Measurements from ENCODE around the gene CACNA2D4.

The CACNA2D4 gene

GRCh38 chr12:1811281-1811947 lies 107.0 kb downstream of the CACNA2D4 start:
- no peak for DNase-seq (ENCODE audit: low read depth)

DNA sequence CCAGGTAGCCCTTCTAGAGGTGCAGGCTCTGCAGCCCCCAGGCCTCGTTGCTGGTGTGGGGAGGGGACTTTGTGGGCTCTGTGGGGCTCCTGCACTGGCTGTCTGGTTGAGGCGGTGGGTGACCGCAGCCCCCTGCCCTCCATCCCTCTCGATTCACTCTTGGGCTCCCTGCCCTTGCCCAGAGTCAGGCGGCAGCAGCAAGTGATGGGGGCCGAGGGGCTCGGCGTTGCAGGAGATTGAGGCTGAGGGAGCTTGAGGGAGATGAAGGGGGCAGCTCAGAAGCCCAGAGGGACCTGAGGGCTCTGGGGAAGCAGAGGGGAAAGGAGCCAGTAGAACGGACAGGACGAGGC lies 107.5 kb downstream of the CACNA2D4 start:
- H3K4me3 ChIP-seq (ENCODE audit: low read depth, low read length) = no peak overlapping the region
- TF ChIP-seq, protein P1, sequence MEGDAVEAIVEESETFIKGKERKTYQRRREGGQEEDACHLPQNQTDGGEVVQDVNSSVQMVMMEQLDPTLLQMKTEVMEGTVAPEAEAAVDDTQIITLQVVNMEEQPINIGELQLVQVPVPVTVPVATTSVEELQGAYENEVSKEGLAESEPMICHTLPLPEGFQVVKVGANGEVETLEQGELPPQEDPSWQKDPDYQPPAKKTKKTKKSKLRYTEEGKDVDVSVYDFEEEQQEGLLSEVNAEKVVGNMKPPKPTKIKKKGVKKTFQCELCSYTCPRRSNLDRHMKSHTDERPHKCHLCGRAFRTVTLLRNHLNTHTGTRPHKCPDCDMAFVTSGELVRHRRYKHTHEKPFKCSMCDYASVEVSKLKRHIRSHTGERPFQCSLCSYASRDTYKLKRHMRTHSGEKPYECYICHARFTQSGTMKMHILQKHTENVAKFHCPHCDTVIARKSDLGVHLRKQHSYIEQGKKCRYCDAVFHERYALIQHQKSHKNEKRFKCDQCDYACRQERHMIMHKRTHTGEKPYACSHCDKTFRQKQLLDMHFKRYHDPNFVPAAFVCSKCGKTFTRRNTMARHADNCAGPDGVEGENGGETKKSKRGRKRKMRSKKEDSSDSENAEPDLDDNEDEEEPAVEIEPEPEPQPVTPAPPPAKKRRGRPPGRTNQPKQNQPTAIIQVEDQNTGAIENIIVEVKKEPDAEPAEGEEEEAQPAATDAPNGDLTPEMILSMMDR (IDR thresholded peaks at IDR 0.05; ENCODE audit: low read depth, low read length, missing control alignments) = no peak
- DNase-seq (ENCODE audit: low read depth) = no peak

More at GRCh38 chr12:1811281-1811947, 107.0 kb downstream of the CACNA2D4 start:
- no peak overlapping the region for H3K4me3 ChIP-seq (ENCODE audit: low read depth, low read length)
- TF ChIP-seq, protein P1 (IDR thresholded peaks at IDR 0.05; ENCODE audit: low read depth, low read length, missing control alignments) = no peak

DNA sequence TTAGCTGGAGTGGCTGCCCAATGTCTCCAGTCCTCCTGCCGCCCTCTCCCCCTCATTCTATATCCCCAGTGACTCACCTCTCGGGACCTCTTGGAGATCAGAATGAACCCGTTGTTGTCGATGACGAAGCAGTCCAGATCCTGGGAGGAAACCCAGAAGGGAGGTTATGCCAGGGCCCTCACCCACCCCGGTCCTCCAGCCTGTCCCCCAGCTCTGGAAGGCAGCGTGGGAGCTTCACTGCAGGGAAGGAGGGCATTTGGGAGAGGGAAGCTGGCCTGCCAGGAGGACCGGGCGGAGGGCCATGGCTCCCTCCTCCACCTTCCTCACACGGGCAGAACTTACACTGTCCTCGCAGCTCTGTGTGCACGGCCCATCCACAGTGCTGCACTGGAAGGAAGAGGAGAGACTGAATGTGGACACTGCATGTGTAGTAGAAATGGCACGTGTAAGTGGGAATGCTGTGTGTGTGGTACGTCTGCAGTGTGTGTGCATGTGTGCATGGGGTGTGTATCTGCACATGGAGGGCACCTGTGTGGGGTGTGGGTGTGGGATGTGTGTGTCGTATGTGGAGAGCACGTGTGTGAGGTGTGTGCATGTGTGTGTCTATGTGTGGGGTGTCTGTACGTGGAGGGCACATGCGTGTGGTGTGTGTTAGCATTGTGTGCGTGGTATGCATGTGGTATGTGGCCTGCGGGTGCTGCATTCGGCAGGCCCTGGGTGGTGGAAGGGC lies 108.1 kb downstream of the CACNA2D4 start:
- no peak overlapping the region for H3K4me3 ChIP-seq (ENCODE audit: low read depth, low read length)
- DNase-seq (ENCODE audit: low read depth) = no peak
- TF ChIP-seq, protein P1 (IDR thresholded peaks at IDR 0.05; ENCODE audit: low read depth, low read length, missing control alignments) = no peak

DNA sequence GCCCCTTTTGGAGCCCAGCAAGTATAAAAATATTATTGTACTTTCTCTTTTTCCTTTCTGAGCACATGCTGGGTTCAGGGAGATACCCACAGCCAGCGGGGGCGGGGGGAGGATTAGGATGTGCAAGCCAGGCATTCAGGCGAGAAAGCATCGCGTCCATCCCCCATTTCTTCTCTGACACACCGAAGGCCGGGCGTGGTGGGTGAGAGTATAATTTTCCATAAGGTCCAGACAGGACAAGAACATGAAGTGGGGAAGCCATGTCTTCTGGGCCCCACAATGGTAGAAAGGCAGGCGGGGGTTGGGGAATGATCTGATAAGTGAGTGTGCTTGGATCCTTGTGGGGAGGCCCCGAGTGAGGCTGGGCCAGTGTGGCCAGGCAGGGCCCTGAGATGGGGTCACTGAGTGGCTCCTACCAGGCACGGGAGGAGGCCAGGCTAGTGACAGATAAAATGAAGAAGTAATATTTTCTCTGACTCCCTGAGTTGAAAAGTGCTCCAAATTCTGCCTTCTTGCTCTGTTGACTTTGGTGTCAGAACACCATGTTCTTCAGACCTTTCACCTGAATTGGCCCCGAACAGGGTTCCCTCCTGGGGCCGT lies 108.8 kb downstream of the CACNA2D4 start:
- DNase-seq (ENCODE audit: low read depth) = no peak
- TF ChIP-seq, protein P1 (IDR thresholded peaks at IDR 0.05; ENCODE audit: low read depth, low read length, missing control alignments) = no peak
- no peak overlapping the region for H3K4me3 ChIP-seq (ENCODE audit: low read depth, low read length)

GRCh38 chr12:1808798-1809480 lies 109.5 kb downstream of the CACNA2D4 start:
- TF ChIP-seq, protein P1 (IDR thresholded peaks at IDR 0.05; ENCODE audit: low read depth, low read length, missing control alignments) = no peak
- no peak overlapping the region for H3K4me3 ChIP-seq (ENCODE audit: low read depth, low read length)
- no peak for DNase-seq (ENCODE audit: low read depth)

DNA sequence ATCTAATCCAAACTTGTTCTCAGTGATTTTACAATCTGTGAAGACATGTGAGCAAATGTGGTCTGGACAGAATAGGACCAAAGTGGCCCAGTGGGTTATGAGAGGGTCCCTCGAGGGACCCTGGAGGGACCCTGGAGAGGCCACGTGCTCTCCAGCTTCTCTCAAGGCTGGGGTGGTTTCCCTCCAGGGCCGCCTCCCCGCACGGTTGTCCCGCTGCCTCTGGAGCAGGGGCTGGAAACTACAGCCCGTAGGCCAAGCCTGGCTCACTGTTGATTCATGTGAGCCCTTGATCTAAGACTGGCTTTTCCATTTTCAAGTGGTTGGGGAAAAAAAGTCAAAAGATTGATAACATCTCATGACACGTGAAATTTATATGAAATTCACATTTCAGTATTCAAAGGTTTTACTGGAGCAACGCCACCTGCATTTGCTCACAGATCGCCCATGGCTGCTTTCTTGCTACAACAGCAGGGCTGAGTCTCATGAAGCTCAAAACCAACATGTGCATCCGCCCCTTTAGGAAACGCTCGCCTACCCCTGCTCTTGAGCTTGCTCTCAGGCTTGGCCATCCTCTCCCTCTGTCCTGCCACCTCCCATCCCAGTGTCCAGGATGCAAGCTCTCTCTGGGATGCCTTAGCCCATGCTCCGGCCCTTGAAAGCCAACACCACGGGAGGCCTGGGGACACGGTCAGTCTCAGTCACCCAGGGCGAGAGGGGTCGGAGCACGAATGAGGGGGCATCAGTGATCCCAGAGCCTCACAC lies 110.2 kb downstream of the CACNA2D4 start:
- no peak overlapping the region for H3K4me3 ChIP-seq (ENCODE audit: low read depth, low read length)
- no peak for DNase-seq (ENCODE audit: low read depth)
- TF ChIP-seq, protein P1 (IDR thresholded peaks at IDR 0.05; ENCODE audit: low read depth, low read length, missing control alignments) = no peak
